GM23248 (cell line): ENCODE data around the gene CGB3. TPM values are rescaled to one million over a fixed set of nuclear protein-coding genes. Genes with fewer than 3 reads are reported as not detected.

ENCODE experiments used
- DNase-seq: peaks from one replicate; pipeline ENCODE4 v3.0.0-alpha.2; 2015
- H2AFZ ChIP-seq: fragments of 200-600 bp; sonication (generic); 2 replicates; pipeline ENCODE4 v1.6.1; 2016; ENCODE audit warnings: antibody characterized with exemption
- H3F3A ChIP-seq: fragments of 200-600 bp; sonication (generic); 2 replicates; pipeline ENCODE4 v1.6.1; 2016; ENCODE audit warnings: mild to moderate bottlenecking, antibody characterized with exemption, mixed run types; ENCODE audit not compliant: insufficient read depth
- H3K27ac ChIP-seq: fragments of 200-600 bp; sonication (generic); 2 replicates; pipeline ENCODE4 v1.5.1; 2016; ENCODE audit warnings: mild to moderate bottlenecking
- H3K27me3 ChIP-seq: fragments of 200-600 bp; sonication (generic); replicated peaks from 2 replicates; pipeline ENCODE4 v1.6.1; 2016; ENCODE audit warnings: mild to moderate bottlenecking; ENCODE audit not compliant: insufficient read depth
- H3K36me3 ChIP-seq: fragments of 200-600 bp; sonication (generic); 2 replicates; pipeline ENCODE4 v1.6.1; 2016; ENCODE audit warnings: low read depth, mild to moderate bottlenecking
- H3K4me1 ChIP-seq: fragments of 200-600 bp; sonication (generic); 2 replicates; pipeline ENCODE4 v1.6.1; 2016; ENCODE audit warnings: mild to moderate bottlenecking; ENCODE audit not compliant: insufficient read depth
- H3K4me2 ChIP-seq: fragments of 200-600 bp; sonication (generic); one replicate; pipeline ENCODE4 v1.6.1; 2016; ENCODE audit warnings: mild to moderate bottlenecking; ENCODE audit not compliant: unreplicated experiment
- H3K4me3 ChIP-seq: fragments of 200-600 bp; sonication (generic); 2 replicates; pipeline ENCODE4 v1.5.1; 2016; ENCODE audit warnings: mild to moderate bottlenecking
- H3K79me2 ChIP-seq: fragments of 200-600 bp; sonication (generic); 2 replicates; pipeline ENCODE4 v1.6.1; 2016; ENCODE audit warnings: mild to moderate bottlenecking; ENCODE audit not compliant: insufficient read depth
- H3K9ac ChIP-seq: fragments of 200-600 bp; sonication (generic); 2 replicates; pipeline ENCODE4 v1.6.1; 2016; ENCODE audit warnings: mild to moderate bottlenecking
- H3K9me2 ChIP-seq: fragments of 200-600 bp; sonication (generic); 2 replicates; pipeline ENCODE4 v1.6.1; 2016; ENCODE audit warnings: mixed run types, mild to moderate bottlenecking, moderate library complexity; ENCODE audit not compliant: insufficient read depth
- H3K9me3 ChIP-seq: fragments of 200-600 bp; sonication (generic); one replicate; pipeline ENCODE4 v1.6.1; 2017; ENCODE audit warnings: low read depth
- H4K20me1 ChIP-seq: fragments of 200-600 bp; sonication (generic); 2 replicates; pipeline ENCODE4 v1.6.0; 2016; ENCODE audit not compliant: insufficient read depth
- EZH2 ChIP-seq: fragments of 200-600 bp; sonication (generic); IDR thresholded peaks from 2 replicates; pipeline ENCODE4 v1.6.1; 2018; ENCODE audit warnings: antibody characterized with exemption, mild to moderate bottlenecking; ENCODE audit not compliant: insufficient read depth, poor library complexity, severe bottlenecking
- EZH2phosphoT487 ChIP-seq: fragments of 200-600 bp; sonication (generic); IDR thresholded peaks from 2 replicates; pipeline ENCODE4 v1.6.1; 2018; ENCODE audit warnings: antibody characterized with exemption, moderate library complexity, mild to moderate bottlenecking, low read depth; ENCODE audit not compliant: insufficient read depth
- WGBS, 2 experiments: methylation state at CpG; one replicate each; pipeline ENCODE4 v1.1.6; 2015 to 2017; ENCODE audit warnings: low lambda C conversion rate in 2 of 2, low coverage in 1 of 2; ENCODE audit errors: missing lambda C conversion rate in 2 of 2; 5-methylcytosine and 5-hydroxymethylcytosine counted together
- in situ Hi-C: fragments of 300-500 bp; cut with MboI; formaldehyde crosslinking; loops from 2 replicates; pipeline ENCODE4 v1.15.0; 2020
- polyA plus RNA-seq: library from polyadenylated mRNA; unstranded; fragments of >200 nt; fragmentation: Nextera tagmentation; extraction: Ambion mirVana; gene quantifications from 2 replicates; pipeline ENCODE4 v1.2.1, GENCODE V29; 2016
- total RNA-seq: library from RNA; depleted of rRNA; stranded (reverse); fragments of >200 nt; shearing (Covaris generic); gene quantifications from 2 replicates; pipeline ENCODE4 v1.2.3, GENCODE V29; 2014

Gene CGB3
- total and polyA plus RNA-seq, 2 experiments from 2014 or later: 0.76 TPM; not detected in 1

- Histone ChIP-seq H3K9me3 (no peaks in the 10 kb centered on the region), H3K4me2 (peak overlapping the region; percentile 92), H4K20me1 (0 out of 2 replicates have a peak, but pooled peaks cover 4% of the 10 kb centered on the region), H3F3A (0 out of 2 replicates have a peak, but pooled peaks cover 5% of the 10 kb centered on the region), H3K4me3 (peak overlapping the region; percentile 97), H3K4me1 (peaks cover 17% of the 10 kb centered on the region; the same call in 1 of the 2 replicates), H3K79me2 (peaks cover 87% of the 10 kb centered on the region), H2AFZ (peak overlapping the region; percentile 64), H3K27ac (peak overlapping the region; percentile 96), H3K9ac (peak overlapping the region; percentile 99), H3K36me3 (peaks cover 14% of the 10 kb centered on the region; the same call in 1 of the 2 replicates), H3K9me2 (no peaks in the 10 kb centered on the region), H3K27me3 (no peaks in the 10 kb centered on the region)
- TF ChIP-seq EZH2phosphoT487: no peak
- TF ChIP-seq EZH2: no peak
- WGBS, 2 experiments: 3% methylated on average over 7 to 8 of the region's 8 CpGs
- in situ Hi-C loops: no loop called here
- DNase-seq: peak; percentile 92
Measured at GRCh38 chr19:48991873-48992580, 32.1 kb downstream of the CGB3 start.

GRCh38 chr19:48991011-48991609 lies 33.0 kb downstream of the CGB3 start:
- Histone ChIP-seq H3K36me3 (peaks cover 21% of the 10 kb centered on the region; the same call in 1 of the 2 replicates), H3K4me3 (peak overlapping the region; percentile 97), H3K9me2 (no peaks in the 10 kb centered on the region), H3K4me2 (peak overlapping the region; percentile 92), H3K9me3 (no peaks in the 10 kb centered on the region), H3K79me2 (peaks cover 82% of the 10 kb centered on the region), H2AFZ (no peak overlapping the region), H3K27ac (no peak overlapping the region), H3K27me3 (no peaks in the 10 kb centered on the region), H3K9ac (peak overlapping the region; percentile 99), H3F3A (0 out of 2 replicates have a peak, but pooled peaks cover 5% of the 10 kb centered on the region), H4K20me1 (0 out of 2 replicates have a peak, but pooled peaks cover 4% of the 10 kb centered on the region), H3K4me1 (peaks cover 17% of the 10 kb centered on the region; the same call in 1 of the 2 replicates)
- WGBS, 2 experiments: 74% methylated on average over 19 to 22 of the region's 22 CpGs
- DNase-seq: no peak
- TF ChIP-seq EZH2phosphoT487 (no peak), EZH2 (no peak)
- in situ Hi-C loops: no loop called here

DNA sequence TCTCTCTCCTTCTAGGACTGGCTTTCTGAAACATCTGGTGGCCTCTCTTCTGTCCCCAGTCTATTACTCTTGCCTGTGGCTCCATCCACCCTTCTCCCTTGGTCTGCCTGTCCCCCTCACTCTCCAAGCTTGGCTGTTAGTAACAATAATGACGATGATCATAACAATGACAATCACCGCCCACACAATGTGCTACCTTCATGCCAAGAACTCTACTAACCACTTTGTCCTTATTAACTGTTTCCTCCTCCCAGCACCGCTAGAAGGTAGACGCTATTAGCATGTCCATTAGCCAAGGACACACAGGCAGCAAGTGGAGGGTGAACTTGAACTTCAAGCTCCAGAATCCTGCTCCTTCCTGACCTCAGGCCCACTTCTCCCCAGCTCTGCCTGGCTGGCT lies 33.7 kb downstream of the CGB3 start:
- Histone ChIP-seq H3K79me2 (peaks cover 75% of the 10 kb centered on the region), H3K9ac (peak overlapping the region; percentile 20; the same call in 1 of the 2 replicates), H3K9me2 (no peaks in the 10 kb centered on the region), H4K20me1 (0 out of 2 replicates have a peak, but pooled peaks cover 4% of the 10 kb centered on the region), H3K4me2 (peak overlapping the region; percentile 11), H3K4me3 (no peak overlapping the region), H3K9me3 (no peaks in the 10 kb centered on the region), H3K36me3 (peaks cover 24% of the 10 kb centered on the region; the same call in 1 of the 2 replicates), H3K4me1 (peaks cover 17% of the 10 kb centered on the region; the same call in 1 of the 2 replicates), H3K27ac (no peak overlapping the region), H3F3A (0 out of 2 replicates have a peak, but pooled peaks cover 5% of the 10 kb centered on the region), H2AFZ (no peak overlapping the region), H3K27me3 (no peaks in the 10 kb centered on the region)
- in situ Hi-C loops: no loop called here
- TF ChIP-seq EZH2 (no peak), EZH2phosphoT487 (no peak)
- 61 to 67% methylated on average over 4 of the region's 4 CpGs for WGBS, 2 experiments
- peak; percentile 36 for DNase-seq

GRCh38 chr19:48989701-48990291 lies 34.3 kb downstream of the CGB3 start:
- in situ Hi-C loops: no loop called here
- H2AFZ ChIP-seq: no peak overlapping the region
- WGBS, 2 experiments: 69 to 80% methylated on average over 14 to 17 of the region's 17 CpGs

More at GRCh38 chr19:48989701-48990291, 34.3 kb downstream of the CGB3 start:
- peaks cover 30% of the 10 kb centered on the region for H3K36me3 ChIP-seq
- H3K27ac ChIP-seq: no peak overlapping the region
- no peak overlapping the region for H3K4me3 ChIP-seq
- peak overlapping the region; percentile 20; the same call in 1 of the 2 replicates for H3K9ac ChIP-seq
- 0 out of 2 replicates have a peak, but pooled peaks cover 4% of the 10 kb centered on the region for H4K20me1 ChIP-seq
- TF ChIP-seq EZH2 (no peak), EZH2phosphoT487 (no peak)
- no peak for DNase-seq
- H3K79me2 ChIP-seq: peaks cover 69% of the 10 kb centered on the region
- no peak overlapping the region for H3K4me2 ChIP-seq
- H3K9me3 ChIP-seq: no peaks in the 10 kb centered on the region
- peaks cover 14% of the 10 kb centered on the region; the same call in 1 of the 2 replicates for H3K4me1 ChIP-seq
- no peaks in the 10 kb centered on the region for H3K27me3 ChIP-seq
- no peaks in the 10 kb centered on the region for H3K9me2 ChIP-seq
- 0 out of 2 replicates have a peak, but pooled peaks cover 5% of the 10 kb centered on the region for H3F3A ChIP-seq
